OCI-LY1 (cell line): Measurements from ENCODE around the gene HOXD9.

Experiments
- EZH2 ChIP-seq: fragments of 200-600 bp; sonication (generic), shearing (Covaris generic); IDR thresholded peaks from 2 replicates; pipeline ENCODE4 v1.8.0; 2017; ENCODE audit warnings: borderline replicate concordance, mixed run types, mild to moderate bottlenecking, antibody characterized with exemption, low read length, moderate library complexity, mixed read lengths
- TF ChIP-seq, protein P1 (sequence below): fragments of 200-600 bp; sonication (generic), shearing (Covaris generic); IDR thresholded peaks from 2 replicates; pipeline ENCODE4 v1.5.1; 2017; ENCODE audit warnings: mild to moderate bottlenecking, antibody characterized with exemption, low read length, moderate library complexity, mixed read lengths

DNA sequence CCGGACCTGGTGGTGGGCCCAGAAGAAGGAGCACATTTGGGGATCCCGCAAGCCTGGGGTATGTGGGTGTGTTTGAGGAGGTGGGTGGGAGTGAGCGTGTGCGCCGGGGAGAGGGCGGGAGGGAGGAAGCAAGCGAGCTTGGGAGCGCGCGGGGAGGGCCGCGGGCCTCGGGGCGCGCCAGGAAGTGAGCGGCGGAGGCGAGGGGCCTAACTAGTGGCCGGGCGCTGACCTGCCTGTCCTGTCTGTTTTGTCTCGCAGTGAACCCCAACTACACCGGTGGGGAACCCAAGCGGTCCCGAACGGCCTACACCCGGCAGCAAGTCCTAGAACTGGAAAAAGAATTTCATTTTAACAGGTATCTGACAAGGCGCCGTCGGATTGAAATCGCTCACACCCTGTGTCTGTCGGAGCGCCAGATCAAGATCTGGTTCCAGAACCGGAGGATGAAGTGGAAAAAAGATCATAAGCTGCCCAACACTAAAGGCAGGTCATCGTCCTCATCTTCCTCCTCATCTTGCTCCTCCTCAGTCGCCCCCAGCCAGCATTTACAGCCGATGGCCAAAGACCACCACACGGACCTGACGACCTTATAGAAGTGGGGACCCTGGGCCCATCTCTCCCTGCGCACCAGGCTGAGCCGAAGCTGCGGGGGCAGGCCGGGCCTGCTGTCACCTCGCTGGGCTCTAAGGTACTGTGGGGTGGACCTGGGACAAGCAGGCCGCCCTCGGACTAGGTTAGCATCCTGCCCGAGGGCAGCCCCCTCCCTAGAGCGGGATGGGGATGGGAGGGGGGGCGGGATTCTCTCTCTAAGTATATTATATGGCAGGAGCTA is 30.0 kb downstream of the HOXD9 start:
- TF ChIP-seq, protein P1, sequence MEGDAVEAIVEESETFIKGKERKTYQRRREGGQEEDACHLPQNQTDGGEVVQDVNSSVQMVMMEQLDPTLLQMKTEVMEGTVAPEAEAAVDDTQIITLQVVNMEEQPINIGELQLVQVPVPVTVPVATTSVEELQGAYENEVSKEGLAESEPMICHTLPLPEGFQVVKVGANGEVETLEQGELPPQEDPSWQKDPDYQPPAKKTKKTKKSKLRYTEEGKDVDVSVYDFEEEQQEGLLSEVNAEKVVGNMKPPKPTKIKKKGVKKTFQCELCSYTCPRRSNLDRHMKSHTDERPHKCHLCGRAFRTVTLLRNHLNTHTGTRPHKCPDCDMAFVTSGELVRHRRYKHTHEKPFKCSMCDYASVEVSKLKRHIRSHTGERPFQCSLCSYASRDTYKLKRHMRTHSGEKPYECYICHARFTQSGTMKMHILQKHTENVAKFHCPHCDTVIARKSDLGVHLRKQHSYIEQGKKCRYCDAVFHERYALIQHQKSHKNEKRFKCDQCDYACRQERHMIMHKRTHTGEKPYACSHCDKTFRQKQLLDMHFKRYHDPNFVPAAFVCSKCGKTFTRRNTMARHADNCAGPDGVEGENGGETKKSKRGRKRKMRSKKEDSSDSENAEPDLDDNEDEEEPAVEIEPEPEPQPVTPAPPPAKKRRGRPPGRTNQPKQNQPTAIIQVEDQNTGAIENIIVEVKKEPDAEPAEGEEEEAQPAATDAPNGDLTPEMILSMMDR = no peak
- TF ChIP-seq EZH2 = no peak
